BE2C (cell line): ENCODE data around the gene CCNL1.
A peak's percentile ranks its signal among the peaks of the same experiment; 100 is the strongest.
"Not testable (repeated sequence)": the region's sequence is repeated elsewhere in the genome, so short reads cannot be mapped to it uniquely, and the experiment has no call there.

ENCODE experiments used
- DNase-seq: peaks from one replicate; pipeline ENCODE4 v3.0.0-alpha.2; 2020
- H3K27me3 ChIP-seq: fragments of 250-450 bp; sonication (Bioruptor Pico); 2 replicates; pipeline ENCODE4 v1.5.1; 2020; ENCODE audit warnings: mild to moderate bottlenecking
- H3K36me3 ChIP-seq: fragments of 250-450 bp; sonication (Bioruptor Pico); 2 replicates; pipeline ENCODE4 v1.5.1; 2020; ENCODE audit warnings: mild to moderate bottlenecking
- H3K4me1 ChIP-seq: fragments of 250-450 bp; sonication (Bioruptor Pico); 2 replicates; pipeline ENCODE4 v1.5.1; 2020
- H3K4me3 ChIP-seq: 2 replicates; pipeline ENCODE4 v1.5.1; 2011; ENCODE audit warnings: low read depth, low read length
- H3K9me3 ChIP-seq: fragments of 250-450 bp; sonication (Bioruptor Pico); 2 replicates; pipeline ENCODE4 v1.5.1; 2020
- CTCF ChIP-seq: IDR thresholded peaks from 2 replicates; pipeline ENCODE4 v1.5.1; 2012; ENCODE audit warnings: mild to moderate bottlenecking, low read depth, low read length

The CCNL1 gene

GRCh38 chr3:157170861-157171260 is 10.9 kb upstream of the CCNL1 start:
- Histone ChIP-seq H3K36me3 (no peaks in the 10 kb centered on the region), H3K9me3 (no peaks in the 10 kb centered on the region), H3K27me3 (no peaks in the 10 kb centered on the region), H3K4me1 (peaks cover 7% of the 10 kb centered on the region; the same call in 1 of the 2 replicates), H3K4me3 (no peak overlapping the region)
- TF ChIP-seq CTCF = no peak
- DNase-seq = no peak

- TF ChIP-seq CTCF = no peak
- Histone ChIP-seq H3K4me1 (peaks cover 3% of the 10 kb centered on the region; the same call in 1 of the 2 replicates), H3K9me3 (no peaks in the 10 kb centered on the region), H3K36me3 (no peaks in the 10 kb centered on the region), H3K4me3 (no peak overlapping the region), H3K27me3 (no peaks in the 10 kb centered on the region)
- no peak for DNase-seq
Measured at GRCh38 chr3:157167371-157168042, 7.6 kb upstream of the CCNL1 start.

GRCh38 chr3:157166561-157166960 is 6.6 kb upstream of the CCNL1 start:
- H3K9me3 ChIP-seq = no peaks in the 10 kb centered on the region
- H3K27me3 ChIP-seq = no peaks in the 10 kb centered on the region
- TF ChIP-seq CTCF = no peak
- H3K4me3 ChIP-seq = no peak overlapping the region
- DNase-seq = no peak
- no peaks in the 10 kb centered on the region for H3K36me3 ChIP-seq
- peaks cover 3% of the 10 kb centered on the region; the same call in 1 of the 2 replicates for H3K4me1 ChIP-seq

GRCh38 chr3:157166115-157166514 is 6.2 kb upstream of the CCNL1 start:
- Histone ChIP-seq H3K4me1 (peaks cover 4% of the 10 kb centered on the region), H3K9me3 (no peaks in the 10 kb centered on the region), H3K27me3 (no peaks in the 10 kb centered on the region), H3K4me3 (no peak overlapping the region), H3K36me3 (no peaks in the 10 kb centered on the region)
- no peak for TF ChIP-seq CTCF
- DNase-seq = no peak

- Histone ChIP-seq H3K4me3 (no peak overlapping the region), H3K36me3 (peaks cover 15% of the 10 kb centered on the region), H3K27me3 (no peaks in the 10 kb centered on the region), H3K4me1 (peaks cover 7% of the 10 kb centered on the region), H3K9me3 (no peaks in the 10 kb centered on the region)
- no peak for TF ChIP-seq CTCF
- no peak for DNase-seq
Measured at GRCh38 chr3:157163217-157163953, 3.4 kb upstream of the CCNL1 start.

- not testable (repeated sequence) for H3K9me3 ChIP-seq, H3K27me3 ChIP-seq, H3K4me1 ChIP-seq, H3K4me3 ChIP-seq
- peaks cover 22% of the 10 kb centered on the region for H3K36me3 ChIP-seq
- peak; percentile 57 for DNase-seq
- TF ChIP-seq CTCF = peak; percentile 40
Measured at GRCh38 chr3:157162620-157163019, 2.7 kb upstream of the CCNL1 start.
